ENCODE data around the gene USP9Y. TPM values are rescaled to one million over a fixed set of nuclear protein-coding genes. Genes with fewer than 3 reads are reported as not detected.
"Not testable (repeated sequence)": the region's sequence is repeated elsewhere in the genome, so short reads cannot be mapped to it uniquely, and the experiment has no call there.

Gene USP9Y
- total RNA-seq, 6 donors from 2014 or later: 0.06 to 63.9 (median 16.2) TPM; not detected in 2

GRCh38 chrY:12662745-12663591 is 38.1 kb upstream of the USP9Y start:
- 1% methylated on average over 17 of the region's 40 CpGs; no CpG with 5 or more reads in 1 of the 2 donors for WGBS, 2 donors

DNA sequence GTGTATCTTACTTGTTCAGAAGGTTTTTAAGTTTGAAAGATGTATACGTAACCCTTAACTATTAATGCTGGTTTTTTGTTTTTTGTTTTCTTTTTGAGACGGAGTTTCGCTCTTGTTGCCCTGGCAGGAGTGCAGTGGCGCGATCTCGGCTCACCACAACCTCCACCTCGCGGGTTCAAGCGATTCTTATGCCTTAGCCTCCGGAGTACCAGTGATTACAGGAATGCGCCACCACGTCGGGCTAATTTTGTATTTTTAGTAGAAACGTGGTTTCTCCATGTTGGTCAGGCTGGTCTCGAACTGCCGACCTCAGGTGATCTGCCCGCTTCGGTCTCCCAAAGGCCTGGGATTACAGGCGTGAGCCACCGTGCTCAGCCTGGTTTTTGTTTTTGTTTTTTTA is 37.2 kb upstream of the USP9Y start:
- WGBS, 2 donors: 58% methylated on average over 15 of the region's 20 CpGs; no CpG with 5 or more reads in 1 of the 2 donors
- not testable (repeated sequence) for H3K9me3 ChIP-seq; H3K36me3 ChIP-seq; H3K4me1 ChIP-seq; H3K27ac ChIP-seq; H3K27me3 ChIP-seq; ATAC-seq (ENCODE audit: low FRiP score in 2 of 2); DNase-seq
- peak overlapping the region in 2 of 4 donors; percentile 54 to 67 for H3K4me3 ChIP-seq

More at GRCh38 chrY:12662745-12663591, 38.1 kb upstream of the USP9Y start:
- no peaks in the 10 kb centered on the region for H3K27me3 ChIP-seq
- peak overlapping the region in 2 of 4 donors; percentile 54 to 67 for H3K4me3 ChIP-seq
- H3K36me3 ChIP-seq: no peaks in the 10 kb centered on the region
- ATAC-seq (ENCODE audit: low FRiP score in 2 of 2) (peak in 1 of 2 donors; percentile 80), DNase-seq (no peak)
- TF ChIP-seq CTCF (IDR thresholded peaks at IDR 0.05): no peak
- no peak for TF ChIP-seq EP300 (IDR thresholded peaks at IDR 0.05)
- peak in 1 of 4 donors; percentile 39 for TF ChIP-seq POLR2A (IDR thresholded peaks at IDR 0.05)
- TF ChIP-seq POLR2AphosphoS5 (IDR thresholded peaks at IDR 0.05): no peak
- H3K9me3 ChIP-seq: no peaks in the 10 kb centered on the region
- H3K27ac ChIP-seq: peak overlapping the region in 2 of 4 donors; percentile 82 to 86
- no peaks in the 10 kb centered on the region for H3K4me1 ChIP-seq

DNA sequence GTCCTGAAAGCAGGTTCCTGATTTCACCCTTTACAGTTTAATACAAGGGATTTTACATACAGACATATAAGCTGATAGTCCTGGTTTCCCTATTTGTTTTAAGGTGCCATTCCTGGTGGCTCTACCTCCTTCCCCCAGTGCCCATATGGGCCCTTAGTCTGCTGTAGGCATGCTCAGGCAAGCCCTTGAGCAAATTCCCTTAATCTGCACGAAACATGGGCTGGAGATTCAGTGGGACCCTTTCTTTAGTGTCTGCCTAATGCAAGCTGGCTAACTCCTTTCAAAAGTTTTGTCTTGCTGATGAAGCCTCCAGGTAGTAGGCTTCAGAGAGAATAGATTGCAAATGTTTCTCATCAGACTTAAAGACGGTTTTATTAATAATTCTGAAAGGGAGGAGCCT is 22.9 kb upstream of the USP9Y start:
- TF ChIP-seq POLR2A (IDR thresholded peaks at IDR 0.05) (no peak), CTCF (IDR thresholded peaks at IDR 0.05) (no peak), POLR2AphosphoS5 (IDR thresholded peaks at IDR 0.05) (no peak), EP300 (IDR thresholded peaks at IDR 0.05) (no peak)
- no peaks in the 10 kb centered on the region for H3K9me3 ChIP-seq
- ATAC-seq (ENCODE audit: low FRiP score in 2 of 2): no peak
- no peaks in the 10 kb centered on the region for H3K4me1 ChIP-seq
- no peak for DNase-seq
- H3K36me3 ChIP-seq: no peaks in the 10 kb centered on the region
- H3K4me3 ChIP-seq: no peak overlapping the region
- WGBS, 2 donors: 86% methylated on average over 2 of the region's 2 CpGs; no CpG with 5 or more reads in 1 of the 2 donors
- no peak overlapping the region for H3K27ac ChIP-seq
- no peaks in the 10 kb centered on the region for H3K27me3 ChIP-seq

- TF ChIP-seq POLR2A (IDR thresholded peaks at IDR 0.05) (no peak), EP300 (IDR thresholded peaks at IDR 0.05) (no peak), POLR2AphosphoS5 (IDR thresholded peaks at IDR 0.05) (no peak), CTCF (IDR thresholded peaks at IDR 0.05) (no peak)
- Histone ChIP-seq H3K27me3 (no peaks in the 10 kb centered on the region), H3K9me3 (no peaks in the 10 kb centered on the region), H3K27ac (no peak overlapping the region), H3K4me3 (no peak overlapping the region), H3K4me1 (no peaks in the 10 kb centered on the region), H3K36me3 (no peaks in the 10 kb centered on the region)
- WGBS, 2 donors: 100% methylated on average over 2 of the region's 2 CpGs; no CpG with 5 or more reads in 1 of the 2 donors
- no peak for ATAC-seq (ENCODE audit: low FRiP score in 2 of 2)
- no peak for DNase-seq
Measured at GRCh38 chrY:12681535-12681934, 19.5 kb upstream of the USP9Y start.

DNA sequence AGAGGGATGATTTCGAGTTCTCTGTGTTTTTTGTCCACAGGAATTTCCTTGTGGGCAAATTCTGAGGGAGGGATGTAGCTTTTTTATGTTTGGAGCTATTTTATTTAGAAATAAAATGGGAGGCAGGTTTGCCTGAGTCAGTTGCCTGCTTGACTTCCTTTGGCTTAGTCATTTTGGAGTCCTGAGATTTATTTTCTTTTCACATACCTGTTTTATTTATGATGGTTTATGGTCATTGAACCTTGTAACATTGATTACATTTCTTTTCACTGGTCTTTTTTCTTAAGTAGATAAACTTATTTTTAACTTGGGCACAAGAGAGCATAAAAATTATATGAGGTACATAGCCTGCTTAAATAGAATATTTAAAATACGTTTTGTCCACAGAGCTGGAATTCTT is 12.7 kb upstream of the USP9Y start:
- ATAC-seq (ENCODE audit: low FRiP score in 2 of 2) (no peak), DNase-seq (no peak)
- Histone ChIP-seq H3K27ac (no peak overlapping the region), H3K9me3 (no peaks in the 10 kb centered on the region), H3K4me1 (no peaks in the 10 kb centered on the region), H3K36me3 (no peaks in the 10 kb centered on the region), H3K27me3 (no peaks in the 10 kb centered on the region), H3K4me3 (no peak overlapping the region)
- 100% methylated on average over 2 of the region's 2 CpGs; no CpG with 5 or more reads in 1 of the 2 donors for WGBS, 2 donors
- TF ChIP-seq CTCF (IDR thresholded peaks at IDR 0.05): no peak
- TF ChIP-seq EP300 (IDR thresholded peaks at IDR 0.05): no peak
- TF ChIP-seq POLR2A (IDR thresholded peaks at IDR 0.05): no peak
- no peak for TF ChIP-seq POLR2AphosphoS5 (IDR thresholded peaks at IDR 0.05)
